ENCODE results near the gene RMRP. TPM values are rescaled to one million over a fixed set of nuclear protein-coding genes. Genes with fewer than 3 reads are reported as not detected.
A peak's percentile ranks its signal among the peaks of the same experiment; 100 is the strongest.

The RMRP gene
- polyA plus RNA-seq, 2 donors, result 3.3 to 333 TPM

GRCh38 chr9:35688558-35689541, 31.0 kb upstream of the RMRP start:
- peak overlapping the region; percentile 57 to 60 for H3K4me3 ChIP-seq (ENCODE audit: low read depth in 1 of 2, low read length in 2 of 2)
- peak overlapping the region; percentile 37 to 83 for H3K27ac ChIP-seq (ENCODE audit: low read depth in 2 of 2, low read length in 1 of 2)
- H3K27me3 ChIP-seq (ENCODE audit: control insufficient read depth in 1 of 2, insufficient read depth in 2 of 2, low read length in 2 of 2), result no peaks in the 10 kb centered on the region
- H3K36me3 ChIP-seq (ENCODE audit: control insufficient read depth in 2 of 2, insufficient read depth in 2 of 2, low read length in 1 of 2), result peaks cover 0 to 12% of the 10 kb centered on the region in 2 donors
- H3K9me3 ChIP-seq (ENCODE audit: control insufficient read depth in 2 of 2, insufficient read depth in 1 of 2, low read depth in 1 of 2, low read length in 1 of 2), result no peaks in the 10 kb centered on the region
- 55 to 58% methylated on average over 12 of the region's 12 CpGs for WGBS, 2 donors
- peaks cover 2 to 6% of the 10 kb centered on the region in 2 donors for H3K4me1 ChIP-seq (ENCODE audit: control insufficient read depth in 2 of 2, insufficient read depth in 2 of 2, low read length in 1 of 2)

- Histone ChIP-seq H3K27me3 (ENCODE audit: control insufficient read depth in 1 of 2, insufficient read depth in 2 of 2, low read length in 2 of 2) (no peaks in the 10 kb centered on the region), H3K27ac (ENCODE audit: low read depth in 2 of 2, low read length in 1 of 2) (peak overlapping the region; percentile 37 to 83), H3K9me3 (ENCODE audit: control insufficient read depth in 2 of 2, insufficient read depth in 1 of 2, low read depth in 1 of 2, low read length in 1 of 2) (no peaks in the 10 kb centered on the region), H3K4me1 (ENCODE audit: control insufficient read depth in 2 of 2, insufficient read depth in 2 of 2, low read length in 1 of 2) (peaks cover 2 to 6% of the 10 kb centered on the region in 2 donors), H3K36me3 (ENCODE audit: control insufficient read depth in 2 of 2, insufficient read depth in 2 of 2, low read length in 1 of 2) (peaks cover 0 to 12% of the 10 kb centered on the region in 2 donors), H3K4me3 (ENCODE audit: low read depth in 1 of 2, low read length in 2 of 2) (peak overlapping the region; percentile 31 to 57)
- 70 to 76% methylated on average over 2 of the region's 2 CpGs for WGBS, 2 donors
Measured at GRCh38 chr9:35687972-35688557, 30.2 kb upstream of the RMRP start.

GRCh38 chr9:35687306-35687705, 29.5 kb upstream of the RMRP start:
- H3K4me1 ChIP-seq (ENCODE audit: control insufficient read depth in 2 of 2, insufficient read depth in 2 of 2, low read length in 1 of 2), result peaks cover 5 to 6% of the 10 kb centered on the region in 2 donors
- H3K9me3 ChIP-seq (ENCODE audit: control insufficient read depth in 2 of 2, insufficient read depth in 1 of 2, low read depth in 1 of 2, low read length in 1 of 2), result no peaks in the 10 kb centered on the region
- peak overlapping the region in 1 of 2 donors; percentile 34 for H3K27ac ChIP-seq (ENCODE audit: low read depth in 2 of 2, low read length in 1 of 2)
- 64 to 78% methylated on average over 2 of the region's 2 CpGs for WGBS, 2 donors
- H3K36me3 ChIP-seq (ENCODE audit: control insufficient read depth in 2 of 2, insufficient read depth in 2 of 2, low read length in 1 of 2), result peaks cover 0 to 12% of the 10 kb centered on the region in 2 donors
- H3K27me3 ChIP-seq (ENCODE audit: control insufficient read depth in 1 of 2, insufficient read depth in 2 of 2, low read length in 2 of 2), result no peaks in the 10 kb centered on the region
- peak overlapping the region; percentile 31 to 57 for H3K4me3 ChIP-seq (ENCODE audit: low read depth in 1 of 2, low read length in 2 of 2)

GRCh38 chr9:35686222-35687203, 28.7 kb upstream of the RMRP start:
- Histone ChIP-seq H3K9me3 (ENCODE audit: control insufficient read depth in 2 of 2, insufficient read depth in 1 of 2, low read depth in 1 of 2, low read length in 1 of 2) (peaks cover 0 to 3% of the 10 kb centered on the region in 2 donors), H3K27me3 (ENCODE audit: control insufficient read depth in 1 of 2, insufficient read depth in 2 of 2, low read length in 2 of 2) (no peaks in the 10 kb centered on the region), H3K27ac (ENCODE audit: low read depth in 2 of 2, low read length in 1 of 2) (peak overlapping the region in 1 of 2 donors; percentile 57), H3K36me3 (ENCODE audit: control insufficient read depth in 2 of 2, insufficient read depth in 2 of 2, low read length in 1 of 2) (peaks cover 0 to 12% of the 10 kb centered on the region in 2 donors), H3K4me3 (ENCODE audit: low read depth in 1 of 2, low read length in 2 of 2) (peak overlapping the region; percentile 3 to 57), H3K4me1 (ENCODE audit: control insufficient read depth in 2 of 2, insufficient read depth in 2 of 2, low read length in 1 of 2) (peaks cover 5 to 6% of the 10 kb centered on the region in 2 donors)
- 62 to 64% methylated on average over 11 of the region's 11 CpGs for WGBS, 2 donors

- Histone ChIP-seq H3K4me1 (ENCODE audit: control insufficient read depth in 2 of 2, insufficient read depth in 2 of 2, low read length in 1 of 2) (peaks cover 5 to 6% of the 10 kb centered on the region in 2 donors), H3K4me3 (ENCODE audit: low read depth in 1 of 2, low read length in 2 of 2) (peak overlapping the region in 1 of 2 donors; percentile 3), H3K36me3 (ENCODE audit: control insufficient read depth in 2 of 2, insufficient read depth in 2 of 2, low read length in 1 of 2) (peaks cover 0 to 12% of the 10 kb centered on the region in 2 donors), H3K27me3 (ENCODE audit: control insufficient read depth in 1 of 2, insufficient read depth in 2 of 2, low read length in 2 of 2) (no peaks in the 10 kb centered on the region), H3K9me3 (ENCODE audit: control insufficient read depth in 2 of 2, insufficient read depth in 1 of 2, low read depth in 1 of 2, low read length in 1 of 2) (peaks cover 0 to 3% of the 10 kb centered on the region in 2 donors), H3K27ac (ENCODE audit: low read depth in 2 of 2, low read length in 1 of 2) (no peak overlapping the region)
- 75 to 78% methylated on average over 13 of the region's 13 CpGs for WGBS, 2 donors
Measured at GRCh38 chr9:35685506-35685905, 27.7 kb upstream of the RMRP start.

- Histone ChIP-seq H3K4me3 (ENCODE audit: low read depth in 1 of 2, low read length in 2 of 2) (peak overlapping the region in 1 of 2 donors; percentile 3), H3K9me3 (ENCODE audit: control insufficient read depth in 2 of 2, insufficient read depth in 1 of 2, low read depth in 1 of 2, low read length in 1 of 2) (peaks cover 0 to 3% of the 10 kb centered on the region in 2 donors), H3K27me3 (ENCODE audit: control insufficient read depth in 1 of 2, insufficient read depth in 2 of 2, low read length in 2 of 2) (no peaks in the 10 kb centered on the region), H3K4me1 (ENCODE audit: control insufficient read depth in 2 of 2, insufficient read depth in 2 of 2, low read length in 1 of 2) (peaks cover 4 to 6% of the 10 kb centered on the region in 2 donors), H3K27ac (ENCODE audit: low read depth in 2 of 2, low read length in 1 of 2) (peak overlapping the region in 1 of 2 donors; percentile 59), H3K36me3 (ENCODE audit: control insufficient read depth in 2 of 2, insufficient read depth in 2 of 2, low read length in 1 of 2) (peaks cover 0 to 12% of the 10 kb centered on the region in 2 donors)
- WGBS, 2 donors, result 87 to 90% methylated on average over 10 of the region's 10 CpGs
Measured at GRCh38 chr9:35684921-35685320, 27.1 kb upstream of the RMRP start.

GRCh38 chr9:35683323-35683722, 25.5 kb upstream of the RMRP start:
- Histone ChIP-seq H3K4me3 (ENCODE audit: low read depth in 1 of 2, low read length in 2 of 2) (no peak overlapping the region), H3K27ac (ENCODE audit: low read depth in 2 of 2, low read length in 1 of 2) (peak overlapping the region; percentile 5 to 61), H3K36me3 (ENCODE audit: control insufficient read depth in 2 of 2, insufficient read depth in 2 of 2, low read length in 1 of 2) (peaks cover 0 to 12% of the 10 kb centered on the region in 2 donors), H3K4me1 (ENCODE audit: control insufficient read depth in 2 of 2, insufficient read depth in 2 of 2, low read length in 1 of 2) (peaks cover 1 to 2% of the 10 kb centered on the region in 2 donors), H3K9me3 (ENCODE audit: control insufficient read depth in 2 of 2, insufficient read depth in 1 of 2, low read depth in 1 of 2, low read length in 1 of 2) (peaks cover 0 to 3% of the 10 kb centered on the region in 2 donors), H3K27me3 (ENCODE audit: control insufficient read depth in 1 of 2, insufficient read depth in 2 of 2, low read length in 2 of 2) (no peaks in the 10 kb centered on the region)
- WGBS, 2 donors, result 57 to 68% methylated on average over 2 of the region's 2 CpGs

- Histone ChIP-seq H3K27ac (ENCODE audit: low read depth in 2 of 2, low read length in 1 of 2) (peak overlapping the region; percentile 20 to 50), H3K9me3 (ENCODE audit: control insufficient read depth in 2 of 2, insufficient read depth in 1 of 2, low read depth in 1 of 2, low read length in 1 of 2) (peaks cover 0 to 3% of the 10 kb centered on the region in 2 donors), H3K36me3 (ENCODE audit: control insufficient read depth in 2 of 2, insufficient read depth in 2 of 2, low read length in 1 of 2) (peaks cover 0 to 12% of the 10 kb centered on the region in 2 donors), H3K27me3 (ENCODE audit: control insufficient read depth in 1 of 2, insufficient read depth in 2 of 2, low read length in 2 of 2) (no peaks in the 10 kb centered on the region), H3K4me1 (ENCODE audit: control insufficient read depth in 2 of 2, insufficient read depth in 2 of 2, low read length in 1 of 2) (peaks cover 0 to 2% of the 10 kb centered on the region in 2 donors), H3K4me3 (ENCODE audit: low read depth in 1 of 2, low read length in 2 of 2) (no peak overlapping the region)
- 78 to 88% methylated on average over 10 of the region's 10 CpGs for WGBS, 2 donors
Measured at GRCh38 chr9:35682520-35683315, 24.9 kb upstream of the RMRP start.
